Activated CD8-positive, alpha-beta memory T cell treated with anti-CD3 and anti-CD28 coated beads, Interleukin-2, amount 50 U/mL, for 1 hour (primary cell): Measurements from ENCODE around the gene SH3RF3.

ENCODE experiments used
- DNase-seq: peaks from one replicate; pipeline ENCODE4 v3.0.0-alpha.2; 2020; ENCODE audit errors: extremely low read depth

Gene SH3RF3

GRCh38 chr2:109547280-109547679 is 418.3 kb downstream of the SH3RF3 start:
- DNase-seq, result no peak

DNA sequence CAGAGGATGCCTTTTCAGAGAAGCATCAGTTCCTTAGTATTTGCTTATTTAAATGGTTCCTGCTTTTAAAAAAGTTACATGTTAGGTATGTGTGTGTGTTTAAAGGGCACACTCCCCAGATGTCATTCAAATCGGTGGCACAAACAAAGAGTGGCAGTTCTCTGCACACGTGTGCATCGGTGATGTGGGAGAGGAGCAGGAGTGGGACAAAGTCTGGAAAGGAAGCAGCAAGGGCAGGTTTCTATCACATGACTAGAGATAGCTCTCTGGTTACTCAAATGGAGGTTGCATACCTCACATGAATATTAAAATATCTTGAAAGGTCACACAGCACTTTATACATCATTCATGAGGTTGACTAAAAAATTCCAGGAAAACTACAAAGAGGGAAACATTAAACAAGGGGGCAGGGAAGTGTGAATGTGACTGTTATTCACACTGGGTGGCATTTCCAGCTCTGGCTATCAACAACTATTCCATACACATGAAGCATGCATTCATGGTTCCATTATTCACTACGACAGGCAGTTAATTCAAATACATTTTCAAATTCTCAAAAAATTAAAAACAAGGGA is 420.1 kb downstream of the SH3RF3 start:
- no peak for DNase-seq
